ENCODE results near the gene PTCD1. TPM values are rescaled to one million over a fixed set of nuclear protein-coding genes. Genes with fewer than 3 reads are reported as not detected.
A peak's percentile ranks its signal among the peaks of the same experiment; 100 is the strongest.

The PTCD1 gene
- total RNA-seq, 6 experiments from 2014 or later: 4.5 to 8.6 (median 6.7) TPM

DNA sequence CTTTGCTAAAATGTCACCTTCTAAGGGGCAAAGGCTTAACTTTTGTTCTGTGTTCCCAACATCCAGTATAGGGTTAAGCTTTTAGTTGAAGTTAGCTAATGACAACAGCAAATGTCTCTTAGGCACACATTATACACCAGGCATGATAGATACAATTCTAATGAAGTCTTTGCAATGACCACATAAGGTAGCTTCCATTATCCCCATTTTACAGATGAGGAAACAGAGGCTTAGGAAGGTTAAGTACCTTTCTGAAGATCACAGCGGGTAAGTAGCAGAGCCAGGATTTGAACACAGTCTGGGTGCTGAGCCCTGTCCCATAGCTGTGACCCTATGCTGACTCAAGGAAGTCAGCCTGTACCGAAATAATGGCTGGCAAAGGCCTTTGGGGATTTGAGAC is 28.0 kb downstream of the PTCD1 start:
- Mint-ChIP-seq H3K27ac (peak overlapping the region; percentile 98), H3K36me3 (ENCODE audit: low read depth) (peaks cover 55% of the 10 kb centered on the region), H3K4me3 (peak overlapping the region; percentile 98), H3K9me3 (no peaks in the 10 kb centered on the region), H3K4me1 (ENCODE audit: low read depth) (peaks cover 30% of the 10 kb centered on the region), H3K27me3 (ENCODE audit: insufficient read depth) (no peaks in the 10 kb centered on the region; the same call in 1 of the 2 replicates)
- no peak for TF ChIP-seq CTCF (IDR thresholded peaks at IDR 0.05)
- no peak for DNase-seq

- Mint-ChIP-seq H3K36me3 (ENCODE audit: low read depth) (peaks cover 48% of the 10 kb centered on the region), H3K4me3 (peak overlapping the region; percentile 98), H3K4me1 (ENCODE audit: low read depth) (peaks cover 31% of the 10 kb centered on the region), H3K9me3 (no peaks in the 10 kb centered on the region), H3K27me3 (ENCODE audit: insufficient read depth) (no peaks in the 10 kb centered on the region; the same call in 1 of the 2 replicates), H3K27ac (peak overlapping the region; percentile 98)
- DNase-seq: no peak
- TF ChIP-seq CTCF (IDR thresholded peaks at IDR 0.05): no peak
These were observed 28.8 kb downstream of the PTCD1 start for GRCh38 chr7:99409806-99410205.

DNA sequence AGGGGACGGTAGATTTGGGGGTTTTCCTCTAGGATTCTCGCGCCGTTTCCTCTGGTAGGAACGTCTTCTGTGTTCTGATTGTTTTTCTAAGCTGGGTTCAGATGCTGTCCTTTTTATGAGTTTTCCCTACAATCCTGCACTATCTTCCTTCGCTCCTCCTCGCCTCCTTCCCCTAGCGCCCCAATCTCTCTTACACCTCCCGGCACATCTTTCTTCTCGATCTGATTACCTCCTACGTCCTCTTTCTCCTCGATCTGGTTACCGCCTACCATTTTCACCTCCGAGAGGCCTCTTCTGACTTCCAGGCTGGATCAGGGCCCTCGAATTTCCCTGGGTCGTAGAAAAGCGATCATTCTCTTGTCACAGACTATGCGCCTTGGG is 29.4 kb downstream of the PTCD1 start:
- Mint-ChIP-seq H3K4me1 (ENCODE audit: low read depth) (peaks cover 38% of the 10 kb centered on the region), H3K9me3 (no peaks in the 10 kb centered on the region), H3K27me3 (ENCODE audit: insufficient read depth) (no peaks in the 10 kb centered on the region), H3K36me3 (ENCODE audit: low read depth) (peaks cover 46% of the 10 kb centered on the region), H3K4me3 (peak overlapping the region; percentile 98), H3K27ac (peak overlapping the region; percentile 98)
- no peak for DNase-seq
- no peak for TF ChIP-seq CTCF (IDR thresholded peaks at IDR 0.05)

DNA sequence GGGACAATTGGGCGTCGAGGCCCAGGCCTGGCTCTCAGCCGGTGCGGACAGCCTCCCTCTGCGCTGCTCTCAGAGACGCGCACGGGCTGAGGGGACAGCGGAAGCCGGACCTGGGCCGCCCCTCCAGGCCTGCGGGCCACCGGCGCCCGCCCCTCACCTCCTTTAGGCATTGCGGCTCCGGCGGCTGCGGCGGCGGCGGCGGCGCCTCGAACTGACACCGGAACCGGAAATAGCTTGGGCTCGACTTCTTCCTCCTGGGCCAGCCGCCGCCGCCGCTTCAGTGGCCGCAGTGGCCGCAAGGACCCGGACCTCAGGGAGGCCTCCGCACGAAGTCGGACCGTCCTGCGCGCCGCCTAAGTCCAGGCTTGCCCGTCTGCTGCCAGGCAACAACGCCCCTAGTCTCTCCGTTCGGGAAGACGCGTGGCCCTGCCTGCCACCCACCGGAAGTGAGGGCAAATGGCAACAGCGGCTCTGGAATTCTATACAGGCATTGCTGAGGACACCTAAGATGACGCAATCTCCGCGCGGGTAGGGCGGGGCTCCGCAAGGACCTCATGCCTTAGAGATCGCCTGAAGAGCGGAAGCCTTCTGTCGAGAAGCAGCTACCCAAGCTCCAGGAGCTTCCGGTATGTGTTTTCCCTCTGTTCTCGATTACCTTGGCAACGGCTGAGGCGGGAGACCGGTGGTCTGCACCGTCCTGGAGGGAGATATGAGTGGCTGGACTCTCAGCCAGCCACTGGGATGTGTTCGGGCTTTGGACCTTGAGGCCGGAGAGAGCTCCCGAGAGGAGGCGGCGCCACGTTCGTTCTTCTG is 30.0 kb downstream of the PTCD1 start, which contains the start of the genes BUD31 and PDAP1:
Gene BUD31 (plus strand): TSS at position 591 of the 813 bp plus-strand sequence. CDS start 2,124 bp downstream, outside the sequence.
Gene PDAP1 (minus strand): TSS at position 219 of the 813 bp plus-strand sequence. CDS start 49 bp downstream, at position 170.
- Mint-ChIP-seq H3K36me3 (ENCODE audit: low read depth) (peaks cover 46% of the 10 kb centered on the region), H3K4me3 (peak within 1 kb of the TSS; percentile 98), H3K27me3 (ENCODE audit: insufficient read depth) (peaks cover 5% of the 10 kb centered on the region; the same call in 1 of the 2 replicates), H3K9me3 (no peaks in the 10 kb centered on the region), H3K27ac (peak within 1 kb of the TSS; percentile 98), H3K4me1 (ENCODE audit: low read depth) (peaks cover 41% of the 10 kb centered on the region)
- peak; percentile 93 for DNase-seq
- TF ChIP-seq CTCF (IDR thresholded peaks at IDR 0.05): peak; percentile 23; the same call in 1 of the 2 replicates

DNA sequence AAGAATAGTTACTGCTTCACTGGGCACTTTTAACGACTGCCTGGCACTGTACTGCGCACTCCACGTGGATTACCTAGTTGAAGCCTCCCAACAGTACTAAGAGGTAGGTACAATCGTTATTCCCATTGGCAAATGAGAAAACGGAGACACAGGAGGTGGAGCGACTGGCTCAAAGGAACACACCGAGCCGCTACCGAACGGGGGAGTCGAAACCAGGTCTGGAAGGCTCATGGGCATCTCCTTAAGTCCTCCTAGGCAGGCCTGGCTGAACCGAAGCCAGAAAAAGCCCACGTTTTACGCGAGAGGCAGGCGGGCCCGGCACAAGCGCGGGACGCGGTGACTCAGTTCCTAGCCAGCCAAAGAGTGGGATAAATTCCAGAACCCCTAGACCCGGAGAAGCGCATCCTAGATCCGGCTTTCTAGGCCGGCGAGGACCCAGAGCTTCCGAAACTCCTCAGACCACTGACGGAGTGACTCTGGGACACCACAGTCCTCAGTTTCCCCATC is 30.7 kb downstream of the PTCD1 start:
- DNase-seq: peak; percentile 70
- Mint-ChIP-seq H3K36me3 (ENCODE audit: low read depth) (peaks cover 48% of the 10 kb centered on the region), H3K27ac (peak overlapping the region; percentile 98)

More for the DNA sequence above, 30.7 kb downstream of the PTCD1 start:
- no peaks in the 10 kb centered on the region for H3K9me3 Mint-ChIP-seq
- peaks cover 5% of the 10 kb centered on the region; the same call in 1 of the 2 replicates for H3K27me3 Mint-ChIP-seq (ENCODE audit: insufficient read depth)
- peaks cover 41% of the 10 kb centered on the region for H3K4me1 Mint-ChIP-seq (ENCODE audit: low read depth)
- peak overlapping the region; percentile 98 for H3K4me3 Mint-ChIP-seq
- TF ChIP-seq CTCF (IDR thresholded peaks at IDR 0.05): no peak
